Neural progenitor cell (in vitro differentiated cells): ENCODE results near the gene DISP2. TPM values are rescaled to one million over a fixed set of nuclear protein-coding genes. Genes with fewer than 3 reads are reported as not detected.

Source experiments
- DNase-seq: peaks from one replicate; pipeline ENCODE4 v3.0.0-alpha.2; 2016; ENCODE audit warnings: low spot score
- H2AFZ ChIP-seq: fragments of 200-600 bp; sonication (generic); replicated peaks from 2 replicates; pipeline ENCODE4 v1.6.1; 2016; ENCODE audit warnings: antibody characterized with exemption
- H3F3A ChIP-seq: fragments of 200-600 bp; sonication (generic); 2 replicates; pipeline ENCODE4 v1.6.1; 2016; ENCODE audit warnings: antibody characterized with exemption, low read depth
- H3K27ac ChIP-seq: fragments of 200-600 bp; sonication (generic); 2 replicates; pipeline ENCODE4 v1.5.1; 2016; ENCODE audit warnings: mild to moderate bottlenecking
- H3K27me3 ChIP-seq: fragments of 200-600 bp; sonication (generic); 2 replicates; pipeline ENCODE4 v1.6.1; 2016; ENCODE audit warnings: mild to moderate bottlenecking, moderate library complexity
- H3K36me3 ChIP-seq: fragments of 200-600 bp; sonication (generic); 2 replicates; pipeline ENCODE4 v1.5.1; 2016
- H3K4me1 ChIP-seq: fragments of 200-600 bp; sonication (generic); 2 replicates; pipeline ENCODE4 v1.6.1; 2016; ENCODE audit warnings: mixed run types
- H3K4me2 ChIP-seq: fragments of 200-600 bp; sonication (generic); 2 replicates; pipeline ENCODE4 v1.6.1; 2016
- H3K4me3 ChIP-seq: fragments of 200-600 bp; sonication (generic); 2 replicates; pipeline ENCODE4 v1.5.1; 2016
- H3K79me2 ChIP-seq: fragments of 200-600 bp; sonication (generic); 2 replicates; pipeline ENCODE4 v1.6.1; 2016; ENCODE audit warnings: low read depth
- H3K9ac ChIP-seq: fragments of 200-600 bp; sonication (generic); 2 replicates; pipeline ENCODE4 v1.6.1; 2016
- H3K9me3 ChIP-seq: fragments of 200-600 bp; sonication (generic); 2 replicates; pipeline ENCODE4 v1.5.1; 2016; ENCODE audit warnings: low read depth
- H4K20me1 ChIP-seq: fragments of 200-600 bp; sonication (generic); 2 replicates; pipeline ENCODE4 v1.6.1; 2016; ENCODE audit warnings: low read depth
- H3K27ac Mint-ChIP-seq: 3 replicates; pipeline ENCODE4 v1.8.0; 2021; ENCODE audit warnings: mixed read lengths
- H3K27me3 Mint-ChIP-seq: 2 replicates; pipeline ENCODE4 v1.8.0; 2022; ENCODE audit warnings: low read depth, mild to moderate bottlenecking, inconsistent platforms, moderate library complexity, mixed read lengths; ENCODE audit not compliant: insufficient read depth
- H3K36me3 Mint-ChIP-seq: 3 replicates; pipeline ENCODE4 v1.8.0; 2021; ENCODE audit warnings: mixed read lengths
- H3K4me1 Mint-ChIP-seq: 3 replicates; pipeline ENCODE4 v1.8.0; 2021; ENCODE audit warnings: mixed read lengths
- H3K4me3 Mint-ChIP-seq: 3 replicates; pipeline ENCODE4 v1.8.0; 2021; ENCODE audit warnings: mild to moderate bottlenecking, moderate library complexity, mixed read lengths
- H3K9me3 Mint-ChIP-seq: 3 replicates; pipeline ENCODE4 v1.8.0; 2020; ENCODE audit warnings: mixed read lengths
- EZH2 ChIP-seq: fragments of 200-600 bp; sonication (generic); IDR thresholded peaks from 2 replicates; pipeline ENCODE4 v1.6.1; 2017; ENCODE audit warnings: antibody characterized with exemption, mild to moderate bottlenecking, moderate library complexity
- EZH2phosphoT487 ChIP-seq: fragments of 200-600 bp; sonication (generic); IDR thresholded peaks from 2 replicates; pipeline ENCODE4 v1.6.1; 2017; ENCODE audit warnings: antibody characterized with exemption
- total RNA-seq: library from RNA; depleted of rRNA; stranded (reverse); fragments of >200 nt; gene quantifications from 2 replicates; pipeline ENCODE4 v1.2.3, GENCODE V29; 2015; ENCODE audit warnings: low replicate concordance
- TF ChIP-seq, protein P1 (sequence below): fragments of 200-600 bp; sonication (generic); IDR thresholded peaks from 2 replicates; pipeline ENCODE4 v1.5.1; 2017; ENCODE audit warnings: antibody characterized with exemption, mild to moderate bottlenecking

Gene DISP2
- total RNA-seq, 1 donor from 2014 or later: not detected

DNA sequence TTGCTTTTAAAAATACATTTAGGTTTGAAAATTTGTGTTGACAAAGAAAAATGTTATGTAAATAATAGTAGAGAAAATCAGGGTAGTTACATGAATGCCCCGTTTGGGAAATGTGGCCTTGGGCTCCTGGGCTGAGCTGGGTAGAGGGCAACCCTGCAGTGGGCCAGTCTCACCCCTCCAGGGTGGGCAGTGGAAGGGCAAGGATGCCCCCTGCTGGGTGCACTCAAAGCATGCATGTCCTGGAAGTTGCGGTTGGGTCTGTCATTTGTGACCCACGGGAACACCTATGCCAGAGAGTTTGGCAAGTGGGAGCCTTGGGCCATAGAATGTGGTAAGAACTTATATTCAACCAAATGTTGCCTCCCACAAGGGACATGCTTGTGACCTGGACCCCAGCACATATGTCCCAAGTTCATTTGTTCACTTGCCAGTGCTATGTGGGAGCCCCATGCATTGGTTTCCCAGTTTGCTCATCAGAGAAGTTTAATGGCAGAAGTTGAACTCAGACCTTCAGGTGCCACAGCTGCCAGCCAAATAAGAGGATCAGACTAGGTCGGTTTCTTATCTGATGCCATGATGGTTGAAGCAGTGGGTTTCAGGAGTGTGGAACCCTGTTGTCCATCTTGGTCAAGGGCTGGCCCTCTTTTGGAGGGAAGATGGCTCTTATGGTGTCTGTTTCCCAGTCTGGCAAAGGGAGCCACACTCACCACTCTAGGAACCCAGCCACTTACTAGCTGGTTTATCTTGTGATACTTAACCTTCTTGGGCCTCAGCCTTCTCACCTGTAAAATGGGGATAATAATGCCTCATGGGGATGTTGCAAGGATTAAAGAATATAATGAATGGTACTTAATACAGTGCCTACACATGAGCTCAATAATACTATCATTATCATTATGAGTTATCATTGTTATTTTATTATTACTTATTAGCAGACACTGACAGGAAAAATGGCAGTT lies 47.7 kb upstream of the DISP2 start:
- Mint-ChIP-seq H3K9me3 (no peaks in the 10 kb centered on the region), H3K36me3 (no peaks in the 10 kb centered on the region), H3K27ac (no peak overlapping the region), H3K4me1 (peaks cover 33% of the 10 kb centered on the region), H3K4me3 (peak overlapping the region; percentile 72), H3K27me3 (peaks cover 26% of the 10 kb centered on the region)
- Histone ChIP-seq H4K20me1 (no peaks in the 10 kb centered on the region), H3K27me3 (peaks cover 23% of the 10 kb centered on the region), H3K4me2 (no peak overlapping the region), H3K79me2 (no peaks in the 10 kb centered on the region), H3K4me1 (peaks cover 14% of the 10 kb centered on the region), H2AFZ (no peak overlapping the region), H3K27ac (no peak overlapping the region), H3K4me3 (no peak overlapping the region), H3K9ac (no peak overlapping the region), H3K36me3 (no peaks in the 10 kb centered on the region), H3F3A (no peaks in the 10 kb centered on the region), H3K9me3 (no peaks in the 10 kb centered on the region)
- TF ChIP-seq EZH2phosphoT487: no peak
- TF ChIP-seq, protein P1, sequence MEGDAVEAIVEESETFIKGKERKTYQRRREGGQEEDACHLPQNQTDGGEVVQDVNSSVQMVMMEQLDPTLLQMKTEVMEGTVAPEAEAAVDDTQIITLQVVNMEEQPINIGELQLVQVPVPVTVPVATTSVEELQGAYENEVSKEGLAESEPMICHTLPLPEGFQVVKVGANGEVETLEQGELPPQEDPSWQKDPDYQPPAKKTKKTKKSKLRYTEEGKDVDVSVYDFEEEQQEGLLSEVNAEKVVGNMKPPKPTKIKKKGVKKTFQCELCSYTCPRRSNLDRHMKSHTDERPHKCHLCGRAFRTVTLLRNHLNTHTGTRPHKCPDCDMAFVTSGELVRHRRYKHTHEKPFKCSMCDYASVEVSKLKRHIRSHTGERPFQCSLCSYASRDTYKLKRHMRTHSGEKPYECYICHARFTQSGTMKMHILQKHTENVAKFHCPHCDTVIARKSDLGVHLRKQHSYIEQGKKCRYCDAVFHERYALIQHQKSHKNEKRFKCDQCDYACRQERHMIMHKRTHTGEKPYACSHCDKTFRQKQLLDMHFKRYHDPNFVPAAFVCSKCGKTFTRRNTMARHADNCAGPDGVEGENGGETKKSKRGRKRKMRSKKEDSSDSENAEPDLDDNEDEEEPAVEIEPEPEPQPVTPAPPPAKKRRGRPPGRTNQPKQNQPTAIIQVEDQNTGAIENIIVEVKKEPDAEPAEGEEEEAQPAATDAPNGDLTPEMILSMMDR: peak; percentile 76
- peak; percentile 81 for DNase-seq

DNA sequence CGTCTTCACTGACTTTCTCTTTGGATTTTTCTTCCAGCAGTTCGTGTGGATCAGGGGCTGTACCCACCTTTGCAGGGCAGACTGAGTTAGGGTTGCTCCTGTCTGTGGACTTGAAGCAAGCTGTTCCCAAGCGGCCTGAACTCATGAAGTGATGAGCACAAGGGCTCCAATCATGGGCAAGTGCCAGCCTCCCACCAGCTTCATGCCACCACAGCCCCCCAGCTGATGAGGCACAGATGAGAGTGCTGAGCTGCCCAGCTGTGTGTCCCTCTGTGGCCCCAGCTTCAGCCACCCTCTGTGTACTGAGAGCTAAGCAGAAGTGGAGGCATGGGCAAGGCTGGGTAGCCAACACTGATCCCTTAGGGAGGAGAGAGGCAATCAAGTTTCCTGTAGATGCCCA lies 47.0 kb upstream of the DISP2 start:
- Histone ChIP-seq H3K9ac (no peak overlapping the region), H3K4me3 (no peak overlapping the region), H3K79me2 (no peaks in the 10 kb centered on the region), H3K4me2 (no peak overlapping the region), H3K36me3 (no peaks in the 10 kb centered on the region), H3F3A (no peaks in the 10 kb centered on the region), H3K9me3 (no peaks in the 10 kb centered on the region), H3K27me3 (peaks cover 23% of the 10 kb centered on the region), H3K4me1 (peaks cover 14% of the 10 kb centered on the region), H4K20me1 (no peaks in the 10 kb centered on the region), H2AFZ (no peak overlapping the region), H3K27ac (no peak overlapping the region)
- Mint-ChIP-seq H3K4me3 (no peak overlapping the region), H3K9me3 (no peaks in the 10 kb centered on the region), H3K36me3 (no peaks in the 10 kb centered on the region), H3K4me1 (peaks cover 33% of the 10 kb centered on the region), H3K27ac (no peak overlapping the region), H3K27me3 (peaks cover 26% of the 10 kb centered on the region)
- TF ChIP-seq, protein P1: no peak
- TF ChIP-seq EZH2 (no peak), EZH2phosphoT487 (no peak)
- DNase-seq: no peak

- peaks cover 30% of the 10 kb centered on the region for H3K27me3 ChIP-seq
- no peak overlapping the region for H3K27ac ChIP-seq
- H3K4me1 ChIP-seq: peaks cover 8% of the 10 kb centered on the region
- Mint-ChIP-seq H3K4me1 (peaks cover 27% of the 10 kb centered on the region), H3K27me3 (peaks cover 22% of the 10 kb centered on the region), H3K27ac (no peak overlapping the region), H3K9me3 (no peaks in the 10 kb centered on the region), H3K36me3 (no peaks in the 10 kb centered on the region), H3K4me3 (no peak overlapping the region)
- H3F3A ChIP-seq: no peaks in the 10 kb centered on the region
- no peaks in the 10 kb centered on the region for H3K9me3 ChIP-seq
- H3K36me3 ChIP-seq: no peaks in the 10 kb centered on the region
- no peak for TF ChIP-seq EZH2
- TF ChIP-seq, protein P1: no peak
- H3K4me3 ChIP-seq: no peak overlapping the region
- H3K79me2 ChIP-seq: no peaks in the 10 kb centered on the region
- no peak overlapping the region for H3K9ac ChIP-seq
- H3K4me2 ChIP-seq: no peak overlapping the region
- DNase-seq: no peak
- no peaks in the 10 kb centered on the region for H4K20me1 ChIP-seq
- H2AFZ ChIP-seq: no peak overlapping the region
Observed at GRCh38 chr15:40312370-40313158, 45.5 kb upstream of the DISP2 start.
